Natural killer cell (primary cell): Measurements from ENCODE around the gene SLC30A1. TPM values are rescaled to one million over a fixed set of nuclear protein-coding genes. Genes with fewer than 3 reads are reported as not detected.

Experiments used
- ATAC-seq, 3 donors: fragments of 150-1000 bp in 2 of 3; fragments of 200-7000 bp in 1 of 3; cut with Tn5 transposase; 1 replicate in 1 of 3; 2 replicates in 2 of 3; pipeline ENCODE4 v1.10.0; 2021; ENCODE audit warnings: mild to moderate bottlenecking in 2 of 3, moderate library complexity in 2 of 3
- DNase-seq, 2 donors: peaks; one replicate each; pipeline versions ENCODE4 v3.0.0 to v3.0.0-alpha.2; 2013 to 2021; ENCODE audit warnings: mixed read lengths in 1 of 2
- H3K27ac ChIP-seq: one replicate; pipeline ENCODE4 v1.5.1; 2013; ENCODE audit warnings: mild to moderate bottlenecking, low read length
- H3K27me3 ChIP-seq: one replicate; pipeline ENCODE4 v1.6.1; 2013; ENCODE audit warnings: low read length; ENCODE audit not compliant: control insufficient read depth, insufficient read depth
- H3K36me3 ChIP-seq: one replicate; pipeline ENCODE4 v1.6.1; 2013; ENCODE audit warnings: low read length; ENCODE audit not compliant: control insufficient read depth, insufficient read depth
- H3K4me1 ChIP-seq: one replicate; pipeline ENCODE4 v1.6.1; 2013; ENCODE audit warnings: low read length; ENCODE audit not compliant: control insufficient read depth, insufficient read depth
- H3K4me3 ChIP-seq: one replicate; pipeline ENCODE4 v1.5.1; 2013; ENCODE audit warnings: low read length
- H3K9me3 ChIP-seq: one replicate; pipeline ENCODE4 v1.6.1; 2013; ENCODE audit warnings: low read length; ENCODE audit not compliant: control insufficient read depth, insufficient read depth
- H3K27ac Mint-ChIP-seq, 2 donors: one replicate each; pipeline ENCODE4 v1.8.0; 2022; ENCODE audit warnings: mild to moderate bottlenecking in 2 of 2, mixed read lengths in 2 of 2, moderate library complexity in 1 of 2
- H3K27me3 Mint-ChIP-seq, 2 donors: one replicate each; pipeline ENCODE4 v1.8.0; 2022; ENCODE audit warnings: low read depth in 2 of 2, mixed read lengths in 2 of 2
- H3K36me3 Mint-ChIP-seq: one replicate; pipeline ENCODE4 v1.8.0; 2022; ENCODE audit warnings: mixed read lengths
- H3K4me1 Mint-ChIP-seq, 2 donors: one replicate each; pipeline ENCODE4 v1.8.0; 2022; ENCODE audit warnings: mixed read lengths in 2 of 2
- H3K4me3 Mint-ChIP-seq: one replicate; pipeline ENCODE4 v1.8.0; 2022; ENCODE audit warnings: mild to moderate bottlenecking, moderate library complexity, mixed read lengths
- H3K9me3 Mint-ChIP-seq, 2 donors: one replicate each; pipeline ENCODE4 v1.8.0; 2022; ENCODE audit warnings: mixed read lengths in 2 of 2
- WGBS: methylation state at CpG from one replicate; pipeline ENCODE4 v1.1.7; 2013; ENCODE audit warnings: missing lambda C conversion rate; ENCODE audit not compliant: insufficient coverage; 5-methylcytosine and 5-hydroxymethylcytosine counted together
- intact Hi-C: fragments of 100-400 bp; cut with micrococcal nuclease; formaldehyde crosslinking; loops from one replicate; pipeline ENCODE4 v1.14.2; 2022
- total RNA-seq, 4 donors: library from RNA; stranded (reverse); fragments of 120-200 nt in 1 of 4; gene quantifications; one replicate each; pipeline versions ENCODE4 v1.2.3 to v1.2.4, GENCODE V29; 2013 to 2022
- TF ChIP-seq, protein P1 (sequence below): fragments of 200-600 bp; IDR thresholded peaks from one replicate; pipeline ENCODE4 v1.8.0; 2022; ENCODE audit warnings: antibody characterized with exemption

SLC30A1 gene
- total RNA-seq, 3 donors from 2014 or later (not counting 1 experiment from before 2014, with no cell fraction given) = 8.4 to 16.0 (median 12.1) TPM

DNA sequence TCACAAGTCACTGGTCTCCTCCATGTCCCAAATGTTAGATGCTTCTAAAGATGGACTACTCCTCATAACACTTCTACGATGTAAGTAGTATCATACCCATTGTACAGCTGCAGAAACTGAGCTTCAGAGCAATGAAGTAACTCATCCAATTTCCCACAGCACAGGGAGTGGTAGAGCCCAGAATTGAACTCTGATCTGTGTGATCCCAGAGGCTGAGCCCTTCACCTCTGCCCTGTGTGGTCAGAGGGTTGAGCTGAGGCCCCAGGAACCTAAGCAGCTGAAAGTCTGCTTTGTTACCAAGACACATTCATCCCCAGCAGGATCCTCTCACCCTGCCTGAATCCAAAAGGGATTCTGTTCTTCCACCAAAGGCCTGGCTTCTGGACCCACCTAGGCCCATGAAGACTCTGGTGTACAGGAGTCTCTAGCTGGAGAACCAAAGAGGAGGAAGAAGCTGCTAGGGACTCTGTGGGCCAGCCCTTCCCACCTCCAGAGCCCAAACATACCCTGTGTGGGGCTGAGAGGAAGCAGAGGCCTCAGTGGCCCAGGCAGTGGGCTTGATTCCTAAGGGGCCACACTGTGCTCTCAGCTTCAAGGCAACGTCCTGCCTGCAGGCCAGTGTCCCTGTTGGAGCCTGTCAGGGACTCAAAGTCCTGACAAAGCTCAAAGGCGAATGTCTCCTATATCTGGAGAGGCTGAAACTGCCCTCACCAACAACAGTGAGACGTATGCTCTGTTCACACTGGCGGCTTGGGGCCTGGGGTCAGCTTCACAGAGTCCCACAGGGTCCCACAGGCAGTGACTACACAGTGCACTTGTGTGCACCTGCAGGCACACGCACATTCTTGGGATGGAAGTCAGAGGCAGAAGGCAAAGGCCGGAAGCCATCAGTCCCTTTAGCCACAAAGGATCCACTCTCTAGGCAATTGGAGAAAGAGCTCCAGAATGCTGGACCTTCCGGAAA, 40.4 kb upstream of the SLC30A1 start:
- Mint-ChIP-seq H3K4me1 (no peaks in the 10 kb centered on the region), H3K9me3 (no peaks in the 10 kb centered on the region), H3K27me3 (peaks cover 0 to 2% of the 10 kb centered on the region in 2 donors), H3K27ac (no peak overlapping the region), H3K36me3 (no peaks in the 10 kb centered on the region), H3K4me3 (no peak overlapping the region)
- intact Hi-C loops = no loop called here
- no peak for ATAC-seq
- Histone ChIP-seq H3K9me3 (no peaks in the 10 kb centered on the region), H3K27me3 (no peaks in the 10 kb centered on the region), H3K4me1 (no peaks in the 10 kb centered on the region), H3K4me3 (no peak overlapping the region), H3K27ac (no peak overlapping the region), H3K36me3 (no peaks in the 10 kb centered on the region)
- no peak for DNase-seq
- WGBS = 78% methylated on average over 8 of the region's 8 CpGs
- TF ChIP-seq, protein P1, sequence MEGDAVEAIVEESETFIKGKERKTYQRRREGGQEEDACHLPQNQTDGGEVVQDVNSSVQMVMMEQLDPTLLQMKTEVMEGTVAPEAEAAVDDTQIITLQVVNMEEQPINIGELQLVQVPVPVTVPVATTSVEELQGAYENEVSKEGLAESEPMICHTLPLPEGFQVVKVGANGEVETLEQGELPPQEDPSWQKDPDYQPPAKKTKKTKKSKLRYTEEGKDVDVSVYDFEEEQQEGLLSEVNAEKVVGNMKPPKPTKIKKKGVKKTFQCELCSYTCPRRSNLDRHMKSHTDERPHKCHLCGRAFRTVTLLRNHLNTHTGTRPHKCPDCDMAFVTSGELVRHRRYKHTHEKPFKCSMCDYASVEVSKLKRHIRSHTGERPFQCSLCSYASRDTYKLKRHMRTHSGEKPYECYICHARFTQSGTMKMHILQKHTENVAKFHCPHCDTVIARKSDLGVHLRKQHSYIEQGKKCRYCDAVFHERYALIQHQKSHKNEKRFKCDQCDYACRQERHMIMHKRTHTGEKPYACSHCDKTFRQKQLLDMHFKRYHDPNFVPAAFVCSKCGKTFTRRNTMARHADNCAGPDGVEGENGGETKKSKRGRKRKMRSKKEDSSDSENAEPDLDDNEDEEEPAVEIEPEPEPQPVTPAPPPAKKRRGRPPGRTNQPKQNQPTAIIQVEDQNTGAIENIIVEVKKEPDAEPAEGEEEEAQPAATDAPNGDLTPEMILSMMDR = no peak

DNA sequence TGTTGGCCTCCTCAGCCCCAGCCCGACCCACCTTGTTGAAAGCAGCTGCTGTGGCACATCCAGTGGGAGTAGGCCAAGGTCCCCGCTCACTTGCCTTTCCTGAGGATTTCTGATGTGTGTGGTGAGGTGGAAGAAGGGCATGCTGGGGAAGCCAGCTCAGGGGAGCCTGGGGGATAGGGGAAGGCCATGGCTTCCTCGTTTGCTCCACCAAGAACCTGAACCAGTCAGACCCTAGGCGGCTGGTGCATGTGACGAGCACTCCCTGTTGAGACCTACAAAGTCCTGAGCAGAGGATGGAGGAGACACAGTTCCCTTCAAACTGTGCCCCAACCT, 38.0 kb upstream of the SLC30A1 start:
- Mint-ChIP-seq H3K4me3 (no peak overlapping the region), H3K27me3 (peaks cover 0 to 2% of the 10 kb centered on the region in 2 donors), H3K36me3 (no peaks in the 10 kb centered on the region), H3K4me1 (no peaks in the 10 kb centered on the region), H3K27ac (no peak overlapping the region), H3K9me3 (no peaks in the 10 kb centered on the region)
- no peaks in the 10 kb centered on the region for H3K36me3 ChIP-seq
- no peak overlapping the region for H3K4me3 ChIP-seq
- H3K27me3 ChIP-seq = no peaks in the 10 kb centered on the region
- 91% methylated on average over 5 of the region's 5 CpGs for WGBS
- intact Hi-C loops = no loop called here
- no peaks in the 10 kb centered on the region for H3K9me3 ChIP-seq
- no peak for DNase-seq
- TF ChIP-seq, protein P1 = no peak
- no peak for ATAC-seq
- H3K27ac ChIP-seq = no peak overlapping the region
- H3K4me1 ChIP-seq = no peaks in the 10 kb centered on the region

DNA sequence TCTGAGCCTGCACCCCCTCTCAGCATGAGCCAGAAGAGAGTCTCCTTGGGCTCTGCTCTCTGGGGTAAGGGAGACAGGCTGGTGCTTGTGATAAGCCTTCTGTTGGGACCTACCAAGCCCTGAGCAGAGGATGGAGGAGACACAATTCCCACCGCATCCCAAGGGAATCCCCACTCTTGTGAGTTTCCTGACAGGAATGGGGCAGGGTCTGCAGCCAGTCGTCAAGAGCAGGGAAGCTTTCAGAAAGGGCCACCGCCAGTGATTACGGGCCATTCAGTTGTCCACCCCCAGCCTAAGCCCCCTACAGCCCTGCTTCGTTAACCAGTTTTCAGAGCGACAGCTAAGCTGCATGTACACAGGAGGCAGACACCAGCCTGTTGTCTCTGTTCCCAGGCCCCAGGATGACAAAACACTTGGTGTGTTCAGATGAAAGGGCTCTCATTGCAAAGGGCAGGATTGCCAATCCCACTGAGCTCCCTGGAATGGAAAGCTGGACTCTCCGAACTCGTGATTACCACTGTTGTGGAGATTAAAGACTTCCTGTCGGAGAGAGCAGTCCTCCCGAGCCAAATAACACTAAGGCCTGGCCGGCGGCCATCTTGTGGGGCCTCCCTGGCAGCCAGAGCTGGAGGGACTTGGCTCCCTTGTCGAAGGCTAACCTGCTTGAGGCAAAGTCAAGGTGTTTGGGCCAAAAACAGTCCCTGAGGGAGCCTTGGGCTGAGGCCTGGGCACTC, 37.4 kb upstream of the SLC30A1 start:
- Mint-ChIP-seq H3K36me3 (no peaks in the 10 kb centered on the region), H3K9me3 (no peaks in the 10 kb centered on the region), H3K4me3 (no peak overlapping the region), H3K4me1 (no peaks in the 10 kb centered on the region), H3K27ac (no peak overlapping the region), H3K27me3 (peaks cover 0 to 2% of the 10 kb centered on the region in 2 donors)
- DNase-seq (no peak), ATAC-seq (no peak)
- Histone ChIP-seq H3K36me3 (no peaks in the 10 kb centered on the region), H3K27ac (no peak overlapping the region), H3K27me3 (no peaks in the 10 kb centered on the region), H3K9me3 (no peaks in the 10 kb centered on the region), H3K4me3 (no peak overlapping the region), H3K4me1 (no peaks in the 10 kb centered on the region)
- TF ChIP-seq, protein P1 = no peak
- WGBS = 95% methylated on average over 13 of the region's 13 CpGs
- intact Hi-C loops = no loop called here
